Adrenal gland (tissue), 12 donors: ENCODE results near the gene DCLK2. TPM values are rescaled to one million over a fixed set of nuclear protein-coding genes. Genes with fewer than 3 reads are reported as not detected.

Experiments
- DNase-seq, 7 donors: peaks; one replicate each; pipeline ENCODE4 v3.0.0-alpha.2; 2019 to 2020
- H3K27ac ChIP-seq, 5 donors: fragments of 200-600 bp; sonication (generic) in 4 of 5; 1 replicate in 3 of 5; 2 replicates in 2 of 5; pipeline versions ENCODE4 v1.5.1 to v1.8.0; 2016 to 2020; ENCODE audit warnings: mild to moderate bottlenecking in 1 of 5
- H3K27me3 ChIP-seq: fragments of 200-600 bp; 2 replicates; pipeline ENCODE4 v1.8.0; 2021
- H3K36me3 ChIP-seq, 2 donors: fragments of 200-600 bp; replicated peaks in 1 of 2; 1 replicate in 1 of 2; 2 replicates in 1 of 2; pipeline versions ENCODE4 v1.5.1 to v1.8.0; 2018 to 2022
- H3K4me1 ChIP-seq, 2 donors: fragments of 200-600 bp; replicated peaks in 1 of 2; 1 replicate in 1 of 2; 2 replicates in 1 of 2; pipeline versions ENCODE4 v1.5.1 to v1.8.0; 2018 to 2021
- H3K4me3 ChIP-seq, 4 donors: fragments of 200-600 bp; sonication (generic) in 3 of 4; one replicate each; pipeline ENCODE4 v1.5.1; 2016 to 2018
- H3K9me3 ChIP-seq, 3 donors: fragments of 200-600 bp; sonication (generic) in 1 of 3; replicated peaks in 1 of 3; 1 replicate in 2 of 3; 2 replicates in 1 of 3; pipeline versions ENCODE4 v1.5.1 to v1.8.0; 2016 to 2021
- CTCF ChIP-seq, 6 experiments: fragments of 450-650 bp in 4 of 6; fragments of 200-600 bp in 2 of 6; sonication (generic) in 1 of 6; IDR thresholded peaks; 1 replicate in 5 of 6; 2 replicates in 1 of 6; pipeline versions ENCODE4 v1.5.1 to v1.8.0; 2016 to 2021; ENCODE audit warnings: antibody characterized with exemption in 6 of 6, mild to moderate bottlenecking in 2 of 6, moderate library complexity in 1 of 6
- POLR2A ChIP-seq, 2 donors: fragments of 450-650 bp; IDR thresholded peaks; one replicate each; pipeline ENCODE4 v1.6.1; 2017; ENCODE audit warnings: antibody characterized with exemption in 2 of 2, mild to moderate bottlenecking in 2 of 2, moderate library complexity in 1 of 2
- WGBS, 4 donors: extraction: QIAGEN DNeasy Blood & Tissue Kit in 2 of 4; methylation state at CpG; one replicate each; pipeline versions ENCODE4 v1.1.5 to v1.1.7; 2013 to 2017; 5-methylcytosine and 5-hydroxymethylcytosine counted together
- intact Hi-C, 2 donors: fragments of 100-400 bp; cut with DNase I; formaldehyde crosslinking; loops; one replicate each; pipeline versions ENCODE4 v1.14.1 to v1.15.0; 2022 to 2023
- polyA plus RNA-seq, 3 donors: library from polyadenylated mRNA; stranded (reverse); fragments of 200-250 nt in 2 of 3; fragments of 350-450 nt in 1 of 3; fragmentation: Illumina TruSeq in 1 of 3; extraction: RNeasy Lipid Tissue Mini Kit (QIAGEN cat#74804) in 1 of 3; gene quantifications; one replicate each; pipeline ENCODE4 v1.2.3, GENCODE V29; 2013 to 2014
- total RNA-seq, 9 donors: library from RNA; depleted of rRNA in 4 of 9; stranded (reverse); fragments of >200 nt in 4 of 9; fragments of 120-200 nt in 1 of 9; fragmentation: NEBNext Ultra II Directional in 1 of 9; extraction: Animal tissue kit (Norgen Biotek cat#: 25700) in 1 of 9; gene quantifications; one replicate each; pipeline versions ENCODE4 v1.1.0 to v1.2.4, GENCODE V29; 2013 to 2023
- donor health status: healthy with polysubstance abuse.
- donor health status: Bipolar disorder and iron deficiency.
- donor health status: DM: yes; HTN: yes; CAD: no.
- donor health status: DM: no; HTN: no; CAD: no.
- donor health status: DM: no; HTN: no; CAD: no.
- donor health status: DM: yes; HTN: yes; CAD: no.

Gene DCLK2
- total and polyA plus RNA-seq, 12 donors = 2.9 to 11.4 (median 6.3) TPM

GRCh38 chr4:150117629-150118028 lies 39.4 kb downstream of the DCLK2 start:
- WGBS, 4 donors = 80 to 94% (median 88%) methylated on average over 2 to 3 of the region's 3 CpGs
- Histone ChIP-seq H3K9me3 (peaks cover 0 to 7% (median 0%) of the 10 kb centered on the region in 3 donors), H3K4me3 (no peak overlapping the region), H3K36me3 (no peaks in the 10 kb centered on the region), H3K27ac (no peak overlapping the region), H3K4me1 (peaks cover 0 to 6% of the 10 kb centered on the region in 2 donors), H3K27me3 (no peaks in the 10 kb centered on the region)
- no peak for TF ChIP-seq POLR2A (IDR thresholded peaks at IDR 0.05)
- no peak for DNase-seq
- intact Hi-C loops = no loop called here

- TF ChIP-seq CTCF (IDR thresholded peaks at IDR 0.05) (no peak), POLR2A (IDR thresholded peaks at IDR 0.05) (no peak)
- Histone ChIP-seq H3K36me3 (no peaks in the 10 kb centered on the region), H3K9me3 (peaks cover 0 to 7% (median 0%) of the 10 kb centered on the region in 3 donors), H3K27ac (no peak overlapping the region), H3K27me3 (no peaks in the 10 kb centered on the region), H3K4me1 (peaks cover 0 to 6% of the 10 kb centered on the region in 2 donors), H3K4me3 (no peak overlapping the region)
- DNase-seq = no peak
- intact Hi-C loops = no loop called here
- WGBS, 4 donors = 96 to 100% (median 98%) methylated on average over 1 of the region's 1 CpG
Measured at GRCh38 chr4:150119492-150119891, 41.2 kb downstream of the DCLK2 start.

GRCh38 chr4:150123087-150123486 lies 44.8 kb downstream of the DCLK2 start:
- H3K27me3 ChIP-seq = no peaks in the 10 kb centered on the region
- no peak for TF ChIP-seq CTCF (IDR thresholded peaks at IDR 0.05)
- TF ChIP-seq POLR2A (IDR thresholded peaks at IDR 0.05) = no peak
- 70 to 97% (median 87%) methylated on average over 2 of the region's 2 CpGs for WGBS, 4 donors

GRCh38 chr4:150123796-150124677 lies 45.8 kb downstream of the DCLK2 start:
- Histone ChIP-seq H3K27me3 (no peaks in the 10 kb centered on the region), H3K27ac (no peak overlapping the region), H3K4me1 (peaks cover 0 to 16% of the 10 kb centered on the region in 2 donors), H3K36me3 (no peaks in the 10 kb centered on the region), H3K9me3 (peaks cover 0 to 7% (median 0%) of the 10 kb centered on the region in 3 donors), H3K4me3 (no peak overlapping the region)
- WGBS, 4 donors = 81 to 91% (median 87%) methylated on average over 10 of the region's 10 CpGs
- DNase-seq = no peak
- no peak for TF ChIP-seq POLR2A (IDR thresholded peaks at IDR 0.05)
- TF ChIP-seq CTCF (IDR thresholded peaks at IDR 0.05) = no peak
- intact Hi-C loops = no loop called here

More at GRCh38 chr4:150123087-150123486, 44.8 kb downstream of the DCLK2 start:
- DNase-seq = no peak
- Histone ChIP-seq H3K4me1 (peaks cover 0 to 16% of the 10 kb centered on the region in 2 donors), H3K9me3 (peaks cover 0 to 7% (median 0%) of the 10 kb centered on the region in 3 donors), H3K27ac (no peak overlapping the region), H3K36me3 (no peaks in the 10 kb centered on the region), H3K4me3 (no peak overlapping the region)
- intact Hi-C loops = no loop called here
